ENCODE data around the gene AGPS. TPM values are rescaled to one million over a fixed set of nuclear protein-coding genes. Genes with fewer than 3 reads are reported as not detected.

The AGPS gene
- total RNA-seq, 1 experiment from 2014 or later, result 60.9 TPM

DNA sequence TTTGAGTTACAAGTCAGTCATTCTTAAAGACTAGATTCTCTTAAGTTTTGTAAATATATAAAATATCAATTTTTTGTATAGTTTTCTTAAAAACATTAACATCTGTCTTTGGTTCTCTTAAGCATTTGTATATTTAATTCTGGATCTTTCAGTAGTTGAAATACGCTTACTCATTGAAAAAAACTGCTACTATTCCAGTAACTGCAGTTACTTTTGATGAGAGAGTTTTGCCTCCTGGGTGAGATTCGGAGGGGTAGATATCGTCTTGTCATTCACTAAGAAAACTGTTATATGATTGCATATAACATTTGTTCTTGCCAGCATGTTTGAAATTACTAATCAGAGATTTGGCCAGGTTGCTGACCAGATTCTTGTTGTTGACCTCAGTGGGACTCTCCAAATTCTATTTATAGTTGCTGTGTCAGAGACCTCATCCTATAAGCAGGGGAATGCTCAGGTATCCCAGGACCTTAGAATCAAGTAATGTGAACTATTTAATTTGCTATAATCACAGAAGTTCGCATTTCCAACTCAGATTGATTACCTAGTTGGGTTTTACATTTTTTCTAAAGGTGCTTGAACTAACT lies 7.9 kb downstream of the AGPS start:
- peaks cover 13 to 18% of the 10 kb centered on the region in 2 experiments for H3K4me1 Mint-ChIP-seq
- H2BK20ac ChIP-seq (ENCODE audit: low read depth, low read length, poor library complexity, severe bottlenecking), result no peak overlapping the region
- H3K79me2 ChIP-seq (ENCODE audit: insufficient read depth, low read length), result peaks cover 15% of the 10 kb centered on the region; the same call in 1 of the 2 replicates
- H3K79me1 ChIP-seq (ENCODE audit: insufficient read depth, low read depth, low read length, poor library complexity, severe bottlenecking), result peaks cover 13% of the 10 kb centered on the region
- H3K4ac ChIP-seq (ENCODE audit: low read depth, low read length), result no peak overlapping the region
- H3K9me3 Mint-ChIP-seq, result no peaks in the 10 kb centered on the region
- no peak overlapping the region for H3T11ph ChIP-seq (ENCODE audit: low read length)
- no peaks in the 10 kb centered on the region for H3K9me3 ChIP-seq (ENCODE audit: control insufficient read depth, low read depth, low read length)
- H3K9ac ChIP-seq (ENCODE audit: extremely low read depth, insufficient read length, low read length), result no peak overlapping the region
- H3K27ac ChIP-seq (ENCODE audit: insufficient read length, low read depth, low read length), result no peak overlapping the region
- H2BK15ac ChIP-seq (ENCODE audit: low read depth, low read length), result no peak overlapping the region
- TF ChIP-seq, protein P1, sequence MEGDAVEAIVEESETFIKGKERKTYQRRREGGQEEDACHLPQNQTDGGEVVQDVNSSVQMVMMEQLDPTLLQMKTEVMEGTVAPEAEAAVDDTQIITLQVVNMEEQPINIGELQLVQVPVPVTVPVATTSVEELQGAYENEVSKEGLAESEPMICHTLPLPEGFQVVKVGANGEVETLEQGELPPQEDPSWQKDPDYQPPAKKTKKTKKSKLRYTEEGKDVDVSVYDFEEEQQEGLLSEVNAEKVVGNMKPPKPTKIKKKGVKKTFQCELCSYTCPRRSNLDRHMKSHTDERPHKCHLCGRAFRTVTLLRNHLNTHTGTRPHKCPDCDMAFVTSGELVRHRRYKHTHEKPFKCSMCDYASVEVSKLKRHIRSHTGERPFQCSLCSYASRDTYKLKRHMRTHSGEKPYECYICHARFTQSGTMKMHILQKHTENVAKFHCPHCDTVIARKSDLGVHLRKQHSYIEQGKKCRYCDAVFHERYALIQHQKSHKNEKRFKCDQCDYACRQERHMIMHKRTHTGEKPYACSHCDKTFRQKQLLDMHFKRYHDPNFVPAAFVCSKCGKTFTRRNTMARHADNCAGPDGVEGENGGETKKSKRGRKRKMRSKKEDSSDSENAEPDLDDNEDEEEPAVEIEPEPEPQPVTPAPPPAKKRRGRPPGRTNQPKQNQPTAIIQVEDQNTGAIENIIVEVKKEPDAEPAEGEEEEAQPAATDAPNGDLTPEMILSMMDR (conservative IDR thresholded peaks at IDR 0.05), result no peak
- WGBS (ENCODE audit: extremely low coverage, insufficient read length, low lambda C conversion rate), result no CpG with 5 or more reads among the region's 4 CpGs
- H2BK120ac ChIP-seq (ENCODE audit: low read depth, low read length, poor library complexity, severe bottlenecking), result no peak overlapping the region
- no peak overlapping the region for H3K18ac ChIP-seq (ENCODE audit: insufficient read length, low read depth, low read length)
- no peak overlapping the region for H4K8ac ChIP-seq (replicated peaks; ENCODE audit: insufficient read length, low read depth, low read length)
- no peak overlapping the region for H4K91ac ChIP-seq (ENCODE audit: insufficient read length, low read depth, low read length)
- H3K4me2 ChIP-seq (ENCODE audit: insufficient read depth, insufficient read length, low read length), result no peak overlapping the region
- no peaks in the 10 kb centered on the region for H3K27me3 Mint-ChIP-seq (ENCODE audit: low read depth)
- no peak overlapping the region for H2AK5ac ChIP-seq (ENCODE audit: insufficient read length, low read length)
- H3K27ac Mint-ChIP-seq, result no peak overlapping the region
- no peak overlapping the region for H2BK12ac ChIP-seq (ENCODE audit: insufficient read length, low read depth, low read length)
- H3K4me3 Mint-ChIP-seq, result no peak overlapping the region
- H3K23me2 ChIP-seq (ENCODE audit: insufficient read length, low read depth, low read length, poor library complexity, severe bottlenecking), result no peaks in the 10 kb centered on the region
- H3K14ac ChIP-seq (ENCODE audit: insufficient read depth, low read length), result no peak overlapping the region
- DNase-seq, result no peak
- no peak overlapping the region for H3K56ac ChIP-seq (ENCODE audit: insufficient read length, low read depth, low read length)
- H2BK5ac ChIP-seq (ENCODE audit: insufficient read length, low read length), result no peak overlapping the region
- H3K27me3 ChIP-seq (ENCODE audit: insufficient read depth, low read length), result no peaks in the 10 kb centered on the region
- no peak overlapping the region for H3K23ac ChIP-seq (ENCODE audit: insufficient read length, low read depth, low read length)
- H4K20me1 ChIP-seq (ENCODE audit: control insufficient read depth, insufficient read depth, insufficient read length), result no peaks in the 10 kb centered on the region
- H2AFZ ChIP-seq (ENCODE audit: low read length), result no peak overlapping the region
- peaks cover 0 to 4% (median 0%) of the 10 kb centered on the region in 3 experiments; a peak in 3 of 7 replicates for H3K36me3 Mint-ChIP-seq (ENCODE audit: insufficient read depth in 1 of 3, low read depth in 3 of 3)
- H4K5ac ChIP-seq (ENCODE audit: insufficient read length, low read depth, low read length), result no peak overlapping the region
- no peaks in the 10 kb centered on the region; the same call in 1 of the 2 replicates for H3K4me1 ChIP-seq (ENCODE audit: insufficient read depth, low read length)
